Measurements from ENCODE around the gene ZNF534.
A peak's percentile ranks its signal among the peaks of the same experiment; 100 is the strongest.

The ZNF534 gene

DNA sequence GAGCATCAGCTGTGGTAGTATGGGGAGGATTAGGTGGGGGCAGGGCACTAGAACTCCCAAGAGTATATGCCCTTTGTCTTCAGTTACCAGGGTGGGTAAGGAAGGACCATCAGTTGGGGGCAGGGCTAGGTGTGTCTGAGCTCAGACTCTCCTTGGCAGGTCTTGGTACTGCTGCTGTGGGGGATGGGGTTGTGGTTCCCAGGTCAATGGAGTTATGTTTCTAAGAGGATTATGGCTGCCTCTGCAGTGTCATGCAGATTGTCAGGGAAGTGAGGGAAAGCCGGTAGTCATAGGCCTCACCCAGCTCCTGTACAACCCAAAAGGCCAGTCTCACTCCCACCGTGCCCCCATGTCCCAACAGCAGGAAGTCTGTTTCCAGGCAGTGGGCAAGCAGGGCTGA, 15.6 kb downstream of the ZNF534 start (continued):
- TF ChIP-seq, protein P1, sequence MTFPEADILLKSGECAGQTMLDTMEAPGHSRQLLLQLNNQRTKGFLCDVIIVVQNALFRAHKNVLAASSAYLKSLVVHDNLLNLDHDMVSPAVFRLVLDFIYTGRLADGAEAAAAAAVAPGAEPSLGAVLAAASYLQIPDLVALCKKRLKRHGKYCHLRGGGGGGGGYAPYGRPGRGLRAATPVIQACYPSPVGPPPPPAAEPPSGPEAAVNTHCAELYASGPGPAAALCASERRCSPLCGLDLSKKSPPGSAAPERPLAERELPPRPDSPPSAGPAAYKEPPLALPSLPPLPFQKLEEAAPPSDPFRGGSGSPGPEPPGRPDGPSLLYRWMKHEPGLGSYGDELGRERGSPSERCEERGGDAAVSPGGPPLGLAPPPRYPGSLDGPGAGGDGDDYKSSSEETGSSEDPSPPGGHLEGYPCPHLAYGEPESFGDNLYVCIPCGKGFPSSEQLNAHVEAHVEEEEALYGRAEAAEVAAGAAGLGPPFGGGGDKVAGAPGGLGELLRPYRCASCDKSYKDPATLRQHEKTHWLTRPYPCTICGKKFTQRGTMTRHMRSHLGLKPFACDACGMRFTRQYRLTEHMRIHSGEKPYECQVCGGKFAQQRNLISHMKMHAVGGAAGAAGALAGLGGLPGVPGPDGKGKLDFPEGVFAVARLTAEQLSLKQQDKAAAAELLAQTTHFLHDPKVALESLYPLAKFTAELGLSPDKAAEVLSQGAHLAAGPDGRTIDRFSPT (tag by site-specific recombination; IDR thresholded peaks at IDR 0.05): no peak
- TF ChIP-seq ZNF302 (tag by site-specific recombination; IDR thresholded peaks at IDR 0.05; ENCODE audit: low read depth) (no peak), IKZF3 (tag by site-specific recombination; IDR thresholded peaks at IDR 0.05) (no peak), KLF16 (tag by site-specific recombination; IDR thresholded peaks at IDR 0.05) (no peak), ZNF791 (tag by site-specific recombination; IDR thresholded peaks at IDR 0.05) (no peak), OSR2 (tag by site-specific recombination; IDR thresholded peaks at IDR 0.05) (no peak), ZNF366 (tag by site-specific recombination; conservative IDR thresholded peaks at IDR 0.05) (no peak)

- TF ChIP-seq ZBTB20 (tag by site-specific recombination; IDR thresholded peaks at IDR 0.05) (no peak), HOXC10 (CRISPR knock-in tag; IDR thresholded peaks at IDR 0.05) (no peak), GLIS2 (tag by site-specific recombination; IDR thresholded peaks at IDR 0.05) (no peak), ZFP41 (tag by site-specific recombination; IDR thresholded peaks at IDR 0.05; ENCODE audit: borderline replicate concordance) (no peak), KLF16 (tag by site-specific recombination; IDR thresholded peaks at IDR 0.05) (no peak)
- Histone ChIP-seq H3K9me3 (ENCODE audit: control insufficient read depth, insufficient read depth, low read depth, low read length) (no peaks in the 10 kb centered on the region; the same call in 1 of the 2 replicates), H3K27ac (ENCODE audit: extremely low read depth, low read depth, low read length) (no peak overlapping the region), H3K4me3 (ENCODE audit: low read depth, low read length) (no peak overlapping the region), H3K36me3 (ENCODE audit: control insufficient read depth in 2 of 2, insufficient read depth in 1 of 2, low read length in 2 of 2) (no peaks in the 10 kb centered on the region), H3K4me1 (ENCODE audit: control insufficient read depth, insufficient read depth, low read length) (no peaks in the 10 kb centered on the region)
- CTCF ChIA-PET: interaction anchor here (0.7 kb wide), 1 partner anchor 259 kb away, joined by 3 read pairs; no protein-coding TSS in a partner anchor
- POLR2A ChIA-PET: no interaction called here
Observed at GRCh38 chr19:52451241-52451640, 22.3 kb downstream of the ZNF534 start.

DNA sequence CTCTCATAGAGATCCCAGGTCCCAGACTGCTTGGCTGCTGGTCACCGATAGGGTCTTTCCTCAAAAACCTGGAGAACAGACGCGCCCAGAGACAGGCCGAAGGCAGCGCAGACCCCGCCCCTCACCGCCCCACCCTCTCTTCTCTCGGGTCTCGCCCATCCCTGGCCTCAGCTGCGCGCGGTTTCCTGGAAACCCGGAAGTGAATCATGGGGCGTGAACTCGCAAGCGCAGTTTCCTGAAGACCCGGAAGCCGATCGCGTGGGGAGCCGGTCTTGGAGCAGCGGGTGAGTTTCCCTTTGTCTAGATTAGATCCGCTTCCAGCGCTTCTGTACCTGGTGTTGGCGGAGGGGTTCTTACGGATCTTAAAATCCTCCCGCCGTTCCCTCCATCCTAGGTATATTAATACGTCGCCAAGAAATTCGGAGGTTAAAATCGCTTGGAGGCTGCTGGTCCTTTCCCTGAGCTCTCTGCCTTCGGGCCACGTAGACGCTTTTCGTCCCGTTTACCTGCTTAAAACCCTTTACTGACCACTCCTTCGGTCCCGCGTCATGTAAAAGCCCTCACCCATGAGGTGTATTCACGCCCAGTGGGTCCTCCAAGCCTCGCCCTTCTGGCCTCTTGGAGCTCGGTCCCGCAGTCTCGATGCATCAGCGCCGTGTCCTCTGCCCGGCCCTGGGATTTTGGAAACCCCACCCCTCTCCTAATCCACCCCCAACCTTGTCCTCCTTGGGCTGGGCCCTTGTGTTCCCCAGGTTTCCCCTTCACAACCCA, 24.6 kb downstream of the ZNF534 start, which contains the start of gene ZNF578:
TSS of gene ZNF578 (plus strand) at position 230 of the 771 bp plus-strand sequence. CDS start 48,293 bp downstream, outside the sequence.
- ChIA-PET CTCF (interaction anchor here (0.7 kb wide), 1 partner anchor 1340 kb away, joined by 3 read pairs; no protein-coding TSS in a partner anchor), POLR2A (interaction anchor here (0.6 to 1.2 kb wide), 2 partner anchors 84 to 763 kb away, joined by 3 to 6 read pairs; partner anchors contain the start of gene ZNF880)
- H3K36me3 ChIP-seq (ENCODE audit: control insufficient read depth in 2 of 2, insufficient read depth in 1 of 2, low read length in 2 of 2): no peaks in the 10 kb centered on the region
- no peaks in the 10 kb centered on the region for H3K4me1 ChIP-seq (ENCODE audit: control insufficient read depth, insufficient read depth, low read length)
- TF ChIP-seq, protein P2, sequence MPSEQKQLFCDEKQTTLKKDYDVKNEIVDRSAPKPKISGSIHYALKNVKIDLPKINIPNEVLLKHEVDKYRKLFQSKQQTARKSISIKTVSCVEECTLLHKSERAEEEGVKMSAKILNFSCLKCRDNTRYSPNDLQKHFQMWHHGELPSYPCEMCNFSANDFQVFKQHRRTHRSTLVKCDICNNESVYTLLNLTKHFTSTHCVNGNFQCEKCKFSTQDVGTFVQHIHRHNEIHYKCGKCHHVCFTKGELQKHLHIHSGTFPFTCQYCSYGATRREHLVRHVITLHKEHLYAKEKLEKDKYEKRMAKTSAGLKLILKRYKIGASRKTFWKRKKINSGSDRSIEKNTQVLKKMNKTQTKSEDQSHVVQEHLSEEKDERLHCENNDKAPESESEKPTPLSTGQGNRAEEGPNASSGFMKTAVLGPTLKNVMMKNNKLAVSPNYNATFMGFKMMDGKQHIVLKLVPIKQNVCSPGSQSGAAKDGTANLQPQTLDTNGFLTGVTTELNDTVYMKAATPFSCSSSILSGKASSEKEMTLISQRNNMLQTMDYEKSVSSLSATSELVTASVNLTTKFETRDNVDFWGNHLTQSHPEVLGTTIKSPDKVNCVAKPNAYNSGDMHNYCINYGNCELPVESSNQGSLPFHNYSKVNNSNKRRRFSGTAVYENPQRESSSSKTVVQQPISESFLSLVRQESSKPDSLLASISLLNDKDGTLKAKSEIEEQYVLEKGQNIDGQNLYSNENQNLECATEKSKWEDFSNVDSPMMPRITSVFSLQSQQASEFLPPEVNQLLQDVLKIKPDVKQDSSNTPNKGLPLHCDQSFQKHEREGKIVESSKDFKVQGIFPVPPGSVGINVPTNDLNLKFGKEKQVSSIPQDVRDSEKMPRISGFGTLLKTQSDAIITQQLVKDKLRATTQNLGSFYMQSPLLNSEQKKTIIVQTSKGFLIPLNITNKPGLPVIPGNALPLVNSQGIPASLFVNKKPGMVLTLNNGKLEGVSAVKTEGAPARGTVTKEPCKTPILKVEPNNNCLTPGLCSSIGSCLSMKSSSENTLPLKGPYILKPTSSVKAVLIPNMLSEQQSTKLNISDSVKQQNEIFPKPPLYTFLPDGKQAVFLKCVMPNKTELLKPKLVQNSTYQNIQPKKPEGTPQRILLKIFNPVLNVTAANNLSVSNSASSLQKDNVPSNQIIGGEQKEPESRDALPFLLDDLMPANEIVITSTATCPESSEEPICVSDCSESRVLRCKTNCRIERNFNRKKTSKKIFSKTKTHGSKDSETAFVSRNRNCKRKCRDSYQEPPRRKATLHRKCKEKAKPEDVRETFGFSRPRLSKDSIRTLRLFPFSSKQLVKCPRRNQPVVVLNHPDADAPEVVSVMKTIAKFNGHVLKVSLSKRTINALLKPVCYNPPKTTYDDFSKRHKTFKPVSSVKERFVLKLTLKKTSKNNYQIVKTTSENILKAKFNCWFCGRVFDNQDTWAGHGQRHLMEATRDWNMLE (tag by site-specific recombination; conservative IDR thresholded peaks at IDR 0.05; ENCODE audit: low read depth): 0 out of 2 replicates have a peak, but pooled peaks have one; percentile 39
- TF ChIP-seq BCL6B (tag by site-specific recombination; IDR thresholded peaks at IDR 0.05): no peak
- no peak for TF ChIP-seq YY2 (tag by site-specific recombination; IDR thresholded peaks at IDR 0.05)
- 0 out of 2 replicates have a peak, but pooled peaks have one; percentile 17 for TF ChIP-seq ZNF335 (tag by site-specific recombination; conservative IDR thresholded peaks at IDR 0.05)
- TF ChIP-seq ZNF37A (tag by site-specific recombination; IDR thresholded peaks at IDR 0.05): no peak
- TF ChIP-seq, protein P3, sequence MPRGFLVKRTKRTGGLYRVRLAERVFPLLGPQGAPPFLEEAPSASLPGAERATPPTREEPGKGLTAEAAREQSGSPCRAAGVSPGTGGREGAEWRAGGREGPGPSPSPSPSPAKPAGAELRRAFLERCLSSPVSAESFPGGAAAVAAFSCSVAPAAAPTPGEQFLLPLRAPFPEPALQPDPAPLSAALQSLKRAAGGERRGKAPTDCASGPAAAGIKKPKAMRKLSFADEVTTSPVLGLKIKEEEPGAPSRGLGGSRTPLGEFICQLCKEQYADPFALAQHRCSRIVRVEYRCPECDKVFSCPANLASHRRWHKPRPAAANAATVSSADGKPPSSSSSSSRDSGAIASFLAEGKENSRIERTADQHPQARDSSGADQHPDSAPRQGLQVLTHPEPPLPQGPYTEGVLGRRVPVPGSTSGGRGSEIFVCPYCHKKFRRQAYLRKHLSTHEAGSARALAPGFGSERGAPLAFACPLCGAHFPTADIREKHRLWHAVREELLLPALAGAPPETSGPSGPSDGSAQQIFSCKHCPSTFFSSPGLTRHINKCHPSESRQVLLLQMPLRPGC (tag by site-specific recombination; IDR thresholded peaks at IDR 0.05): no peak
- TF ChIP-seq ZNF561 (tag by site-specific recombination; IDR thresholded peaks at IDR 0.05; ENCODE audit: borderline replicate concordance): no peak
- TF ChIP-seq ZNF791 (tag by site-specific recombination; IDR thresholded peaks at IDR 0.05): no peak
- TF ChIP-seq, protein P4, sequence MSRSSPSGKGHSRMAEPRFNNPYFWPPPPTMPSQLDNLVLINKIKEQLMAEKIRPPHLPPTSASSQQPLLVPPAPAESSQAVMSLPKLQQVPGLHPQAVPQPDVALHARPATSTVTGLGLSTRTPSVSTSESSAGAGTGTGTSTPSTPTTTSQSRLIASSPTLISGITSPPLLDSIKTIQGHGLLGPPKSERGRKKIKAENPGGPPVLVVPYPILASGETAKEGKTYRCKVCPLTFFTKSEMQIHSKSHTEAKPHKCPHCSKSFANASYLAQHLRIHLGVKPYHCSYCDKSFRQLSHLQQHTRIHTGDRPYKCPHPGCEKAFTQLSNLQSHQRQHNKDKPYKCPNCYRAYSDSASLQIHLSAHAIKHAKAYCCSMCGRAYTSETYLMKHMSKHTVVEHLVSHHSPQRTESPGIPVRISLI (tag by site-specific recombination; IDR thresholded peaks at IDR 0.05): no peak
- TF ChIP-seq ZBTB7A (tag by site-specific recombination; IDR thresholded peaks at IDR 0.05; ENCODE audit: low read depth): no peak
- TF ChIP-seq SP3 (tag by site-specific recombination; IDR thresholded peaks at IDR 0.05): peak; percentile 34
- H3K9me3 ChIP-seq (ENCODE audit: control insufficient read depth, insufficient read depth, low read depth, low read length): no peaks in the 10 kb centered on the region; the same call in 1 of the 2 replicates
- peak within 1 kb of the TSS; percentile 71 for H3K4me3 ChIP-seq (ENCODE audit: low read depth, low read length)
- no peak within 1 kb of the TSS for H3K27ac ChIP-seq (ENCODE audit: extremely low read depth, low read depth, low read length)
